HG03135 (cell line): ENCODE data around the gene HIC1.
"Not testable (repeated sequence)": the region's sequence is repeated elsewhere in the genome, so short reads cannot be mapped to it uniquely, and the experiment has no call there.

Source experiments
- ATAC-seq: cut with Tn5 transposase; IDR thresholded peaks from one replicate; pipeline ENCODE4 v1.9.1; 2021; ENCODE audit warnings: mild to moderate bottlenecking, moderate library complexity; ENCODE audit not compliant: unreplicated experiment

HIC1 gene

GRCh38 chr17:2054512-2055291, at the start of gene HIC1:
Gene HIC1, plus strand, starts transcription at chr17:2055103. Its CDS starts 1,588 bp downstream, at chr17:2056691.
- ATAC-seq, result peak; percentile 42

DNA sequence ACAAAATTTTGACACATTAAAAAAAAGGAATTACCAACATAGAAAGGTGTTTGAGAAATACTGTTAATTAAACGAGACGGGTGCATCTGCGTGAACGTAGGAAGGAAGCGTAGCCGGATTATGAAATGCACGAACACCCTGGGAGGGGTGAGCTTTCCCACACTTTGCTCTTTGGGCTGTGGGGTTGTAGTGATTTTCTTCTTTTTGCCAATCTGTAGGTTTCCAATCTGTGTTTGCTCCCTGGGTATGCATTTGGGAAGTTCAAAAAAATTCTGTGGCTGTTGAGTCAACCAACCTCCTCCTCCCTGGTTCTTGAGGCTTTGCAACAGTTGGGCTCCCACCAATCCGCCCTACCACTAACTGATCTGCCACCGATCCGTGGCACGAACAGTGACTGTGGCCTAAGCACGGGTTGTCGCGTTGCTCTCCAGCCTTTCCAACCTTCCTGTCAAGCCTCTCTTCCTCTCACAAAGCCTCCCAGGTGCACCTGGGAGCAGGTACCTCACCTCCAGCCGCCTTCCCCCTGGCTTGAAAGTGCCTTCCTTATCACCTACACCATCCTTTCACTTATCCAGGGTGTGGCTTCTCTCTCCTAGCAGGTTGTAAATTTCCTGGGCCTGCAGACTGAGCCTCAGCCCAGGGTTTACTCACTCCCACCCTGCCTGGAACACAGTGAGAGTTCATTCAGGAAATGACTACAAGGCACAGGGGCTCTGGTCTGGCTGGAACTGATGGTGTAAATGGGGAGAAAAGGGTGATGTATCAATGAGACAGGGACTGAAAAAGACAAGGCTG, 46.4 kb upstream of the HIC1 start:
- no peak for ATAC-seq

DNA sequence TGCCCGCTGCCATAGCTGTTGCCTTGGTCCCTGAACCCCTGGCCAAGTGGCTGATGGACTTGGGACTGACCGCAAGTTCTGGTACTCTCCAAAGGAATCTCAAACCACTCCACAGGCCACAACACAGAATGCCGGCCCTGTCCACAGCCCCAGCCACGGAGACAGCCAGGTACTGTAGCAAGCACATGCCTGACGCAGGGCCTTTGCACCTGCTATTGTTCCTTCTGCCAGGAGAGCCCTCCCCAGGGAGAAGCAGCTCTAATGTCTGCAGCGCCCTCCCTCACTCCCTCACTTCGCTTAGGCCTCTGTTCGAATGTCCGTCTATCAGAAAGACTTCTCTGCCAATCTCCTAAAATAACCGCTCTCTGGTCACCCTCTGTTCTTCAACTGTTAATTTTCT, 45.2 kb upstream of the HIC1 start:
- ATAC-seq, result no peak

GRCh38 chr17:2011411-2012371, 43.2 kb upstream of the HIC1 start:
- ATAC-seq, result no peak

DNA sequence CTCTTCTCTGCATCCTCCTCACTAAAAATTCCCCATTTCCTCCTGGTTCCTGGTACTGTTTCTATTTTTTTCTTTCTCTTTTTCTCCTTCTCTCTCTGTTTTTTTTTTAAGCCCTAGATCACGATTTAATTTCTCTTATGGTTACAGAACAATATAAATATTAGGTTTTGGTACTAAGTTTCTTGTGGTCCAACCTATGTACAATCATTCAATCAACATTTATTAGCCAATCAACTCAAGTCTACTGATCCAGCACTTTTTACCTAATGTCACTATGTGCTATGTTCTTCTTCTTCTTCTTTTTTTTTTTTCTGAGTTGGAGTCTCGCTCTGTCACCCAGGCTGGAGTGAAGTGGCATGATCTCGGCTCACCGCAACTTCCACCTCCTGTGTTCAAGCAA, 42.4 kb upstream of the HIC1 start:
- ATAC-seq, result no peak

GRCh38 chr17:2013220-2013993, 41.5 kb upstream of the HIC1 start:
- ATAC-seq, result not testable (repeated sequence)

GRCh38 chr17:2013994-2014317, 40.9 kb upstream of the HIC1 start:
- no peak for ATAC-seq

- ATAC-seq, result no peak
Observed at GRCh38 chr17:2015314-2015713, 39.6 kb upstream of the HIC1 start.

- no peak for ATAC-seq
Observed at GRCh38 chr17:2016494-2016893, 38.4 kb upstream of the HIC1 start.

GRCh38 chr17:2017274-2017941, 37.5 kb upstream of the HIC1 start:
- no peak for ATAC-seq

DNA sequence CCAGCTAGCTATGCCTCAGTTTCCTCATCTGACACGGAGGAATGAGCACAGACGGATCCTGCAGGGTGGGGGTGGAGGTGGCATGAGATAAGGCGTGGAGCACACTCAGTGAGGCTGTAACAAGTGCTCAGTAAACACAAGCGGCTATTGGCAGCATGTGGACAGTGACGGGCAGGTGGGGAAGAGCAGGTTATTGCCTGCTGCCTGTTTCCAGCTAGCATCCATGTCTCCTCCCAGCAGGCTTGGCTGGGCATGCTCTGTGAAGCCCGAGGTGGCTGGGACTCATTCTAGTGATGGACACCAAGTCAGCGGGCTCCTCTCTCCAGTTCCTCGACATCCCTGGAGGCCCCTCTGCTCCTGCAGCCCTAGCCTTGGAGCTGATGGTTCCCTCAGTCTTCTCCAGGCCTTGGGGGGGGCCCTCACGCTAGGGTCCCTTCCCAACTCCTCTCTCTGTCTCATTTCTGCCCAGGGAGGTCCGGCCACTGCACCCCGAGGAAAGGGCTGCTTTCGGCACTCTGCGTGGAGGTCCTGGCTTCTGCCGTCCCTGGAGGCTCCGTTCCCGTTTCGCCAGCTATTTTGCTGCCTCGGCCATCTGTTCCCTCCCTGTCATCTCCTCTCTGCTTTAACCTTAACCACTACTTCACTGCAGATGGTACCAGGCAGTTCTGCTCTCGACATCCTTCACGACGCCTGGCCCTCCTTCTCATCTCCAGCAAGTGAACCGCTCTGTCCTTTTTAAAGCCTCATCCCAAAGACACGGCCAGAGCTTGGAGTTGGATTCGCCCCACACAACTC, 36.0 kb upstream of the HIC1 start:
- no peak for ATAC-seq

DNA sequence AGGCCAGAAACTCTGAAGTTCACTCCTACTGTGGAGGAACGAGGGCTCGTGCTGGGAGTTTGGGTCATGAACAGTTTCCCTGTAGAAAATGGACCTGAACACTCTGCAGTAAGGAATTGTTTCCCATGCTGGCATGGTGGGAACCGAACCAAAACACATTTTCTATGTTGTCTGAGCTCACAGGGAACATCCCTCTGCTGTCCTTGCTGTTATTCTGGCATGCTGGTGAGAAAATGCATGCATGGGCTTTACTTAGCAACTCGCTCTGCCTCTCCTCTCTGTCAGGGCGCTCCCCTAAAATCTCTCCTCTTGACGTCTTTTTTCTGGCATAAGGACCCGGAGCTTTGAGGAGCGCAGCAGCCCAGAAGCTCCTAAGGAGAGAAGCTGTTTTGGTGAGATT, 35.2 kb upstream of the HIC1 start:
- no peak for ATAC-seq

DNA sequence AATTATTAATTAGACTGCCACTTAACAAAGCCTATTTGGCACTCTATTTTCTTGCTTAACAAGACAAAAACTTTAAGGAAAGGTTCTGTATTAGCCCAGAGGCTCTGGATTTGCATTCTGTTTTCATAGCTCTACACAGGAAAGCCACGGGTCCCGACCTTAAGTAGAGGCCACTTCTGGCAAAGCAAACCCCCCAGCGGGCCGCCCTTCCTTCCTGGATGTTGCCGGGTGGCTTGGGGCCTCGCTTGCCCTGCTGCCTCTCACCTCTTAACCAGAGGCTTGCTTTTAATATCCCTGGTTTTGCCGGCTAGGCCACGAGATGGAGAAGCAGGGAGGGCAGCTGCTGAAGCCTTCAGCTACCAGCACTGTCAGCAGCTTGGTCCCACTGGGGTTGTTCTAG, 34.2 kb upstream of the HIC1 start:
- ATAC-seq, result no peak

- ATAC-seq, result no peak
Observed at GRCh38 chr17:2022647-2023240, 32.2 kb upstream of the HIC1 start.

DNA sequence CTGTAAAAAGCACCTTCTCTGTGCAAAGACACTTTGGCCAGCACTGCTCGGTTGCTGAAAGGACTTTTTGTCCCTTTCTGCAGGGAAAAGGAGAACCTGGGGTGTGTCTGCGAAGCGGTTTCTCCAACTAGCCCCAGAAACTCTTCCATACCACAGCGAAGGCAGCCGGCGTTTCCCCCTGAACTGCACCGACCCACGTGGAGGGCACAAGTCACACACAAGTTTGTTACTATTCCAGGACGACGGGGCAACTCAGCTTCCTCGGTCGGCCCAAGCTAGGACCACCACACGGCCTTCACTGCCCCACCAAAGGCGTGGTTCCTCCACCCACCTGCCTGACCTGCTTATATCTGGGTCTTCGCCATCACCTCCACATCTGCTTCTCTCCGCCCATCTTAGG, 31.6 kb upstream of the HIC1 start:
- ATAC-seq, result no peak

- no peak for ATAC-seq
Observed at GRCh38 chr17:2023692-2024571, 31.0 kb upstream of the HIC1 start.

DNA sequence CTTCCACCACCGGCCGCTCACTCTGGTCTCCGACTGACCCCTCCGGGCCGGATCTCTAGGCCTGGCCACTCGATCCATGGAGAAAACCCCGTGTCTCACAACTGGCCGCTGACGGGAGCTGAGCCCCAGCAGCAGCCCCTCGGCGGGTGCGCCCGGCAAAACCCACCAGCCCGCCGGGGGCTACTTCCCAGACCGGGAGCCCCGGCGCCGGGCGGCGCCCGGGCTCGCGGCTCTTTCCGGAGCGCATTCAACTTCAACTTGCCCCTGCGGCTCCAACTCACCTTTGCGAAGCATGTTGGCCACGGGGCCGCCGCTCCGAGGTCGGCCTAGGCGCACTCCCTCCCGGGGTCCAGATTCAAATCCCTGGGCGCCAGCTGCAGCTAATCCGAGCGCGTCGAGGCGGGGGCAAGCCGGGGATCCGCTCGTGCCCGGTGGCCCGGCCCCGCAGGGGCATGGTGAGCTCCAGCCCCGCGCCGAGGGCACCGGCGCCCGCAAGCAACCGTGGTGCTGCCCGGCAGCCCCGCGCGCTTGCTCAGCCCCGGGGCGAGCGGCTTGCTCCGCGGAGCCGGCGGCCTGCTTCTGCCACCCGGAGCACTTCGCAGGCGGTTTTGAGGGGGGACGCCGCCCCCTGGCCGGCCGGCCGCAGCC, 30.2 kb upstream of the HIC1 start:
- no peak for ATAC-seq
